ENCODE results near the gene INSIG1. TPM values are rescaled to one million over a fixed set of nuclear protein-coding genes. Genes with fewer than 3 reads are reported as not detected.

The INSIG1 gene
- total RNA-seq, 1 experiment from 2014 or later = 32.3 TPM

DNA sequence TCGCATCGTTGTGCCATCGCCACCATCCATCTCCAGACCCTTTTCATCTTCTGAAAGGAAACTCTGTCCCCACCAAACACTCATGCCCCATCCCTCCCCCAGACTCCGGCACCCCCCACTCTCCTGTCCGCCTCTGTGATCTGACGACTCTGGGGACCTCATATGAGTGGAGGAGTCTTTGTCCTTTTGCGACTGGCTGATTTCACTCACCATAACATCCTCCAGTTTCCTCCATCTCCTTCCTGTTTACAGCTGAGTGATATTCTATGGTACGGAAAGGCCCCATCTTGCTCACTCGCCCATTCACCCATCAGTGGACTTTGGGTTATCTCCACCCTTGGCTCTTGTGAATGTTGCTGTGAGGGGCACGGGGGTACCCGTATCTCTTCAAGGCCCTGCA, 11.8 kb upstream of the INSIG1 start:
- no peak for DNase-seq (ENCODE audit: low spot score)
- no peaks in the 10 kb centered on the region for H3K36me3 Mint-ChIP-seq
- H3K9me3 Mint-ChIP-seq = no peaks in the 10 kb centered on the region
- no peak overlapping the region for H3K4me3 Mint-ChIP-seq
- ChIA-PET POLR2A (interaction anchor here (1.2 kb wide), 1 partner anchor 11 kb away, joined by 3 read pairs; no protein-coding TSS in a partner anchor), CTCF (no interaction called here)
- TF ChIP-seq JUN (CRISPR knock-in tag; IDR thresholded peaks at IDR 0.05) (no peak), NR3C1 (CRISPR knock-in tag; conservative IDR thresholded peaks at IDR 0.05; ENCODE audit: low read depth) (no peak), TP53 (CRISPR knock-in tag; IDR thresholded peaks at IDR 0.05) (no peak), ZNF671 (CRISPR knock-in tag; IDR thresholded peaks at IDR 0.05) (no peak), ZNF219 (CRISPR knock-in tag; IDR thresholded peaks at IDR 0.05; ENCODE audit: borderline replicate concordance) (no peak)
- no peak overlapping the region for H3K27ac Mint-ChIP-seq
- peaks cover 5% of the 10 kb centered on the region; the same call in 1 of the 2 replicates for H3K4me1 Mint-ChIP-seq
- no peaks in the 10 kb centered on the region; the same call in 1 of the 2 replicates for H3K27me3 Mint-ChIP-seq (ENCODE audit: low read depth)
- ATAC-seq = no peak

DNA sequence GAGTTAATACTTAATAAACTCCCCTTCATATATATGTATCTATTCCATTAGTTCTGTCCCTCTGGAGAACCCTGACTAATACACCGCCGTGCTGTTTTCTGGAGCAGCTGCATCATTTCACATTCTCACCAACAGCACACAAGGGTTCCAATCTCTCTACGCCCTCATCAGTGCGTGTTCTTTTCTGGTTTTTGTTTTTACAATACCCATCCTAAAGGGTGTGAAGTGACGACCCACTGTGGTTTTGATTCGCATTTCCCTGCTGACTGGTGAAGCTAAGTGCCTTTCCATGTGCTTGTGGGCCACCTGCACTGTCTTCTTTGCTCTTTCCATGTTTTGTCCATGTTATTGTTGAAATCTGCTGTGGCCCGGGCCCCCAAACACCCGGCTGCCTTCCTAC, 11.0 kb upstream of the INSIG1 start:
- Mint-ChIP-seq H3K36me3 (no peaks in the 10 kb centered on the region), H3K4me1 (no peaks in the 10 kb centered on the region), H3K9me3 (no peaks in the 10 kb centered on the region), H3K27ac (no peak overlapping the region), H3K27me3 (ENCODE audit: low read depth) (no peaks in the 10 kb centered on the region; the same call in none of the 2 replicates), H3K4me3 (no peak overlapping the region)
- ATAC-seq (no peak), DNase-seq (ENCODE audit: low spot score) (no peak)
- POLR2A ChIA-PET = no interaction called here
- TF ChIP-seq SP1 (CRISPR knock-in tag; conservative IDR thresholded peaks at IDR 0.05) (no peak), ESRRA (CRISPR knock-in tag; IDR thresholded peaks at IDR 0.05; ENCODE audit: borderline replicate concordance) (no peak), ZNF423 (CRISPR knock-in tag; IDR thresholded peaks at IDR 0.05) (no peak), HMGA2 (CRISPR knock-in tag; IDR thresholded peaks at IDR 0.05) (no peak)
- TF ChIP-seq, protein P1, sequence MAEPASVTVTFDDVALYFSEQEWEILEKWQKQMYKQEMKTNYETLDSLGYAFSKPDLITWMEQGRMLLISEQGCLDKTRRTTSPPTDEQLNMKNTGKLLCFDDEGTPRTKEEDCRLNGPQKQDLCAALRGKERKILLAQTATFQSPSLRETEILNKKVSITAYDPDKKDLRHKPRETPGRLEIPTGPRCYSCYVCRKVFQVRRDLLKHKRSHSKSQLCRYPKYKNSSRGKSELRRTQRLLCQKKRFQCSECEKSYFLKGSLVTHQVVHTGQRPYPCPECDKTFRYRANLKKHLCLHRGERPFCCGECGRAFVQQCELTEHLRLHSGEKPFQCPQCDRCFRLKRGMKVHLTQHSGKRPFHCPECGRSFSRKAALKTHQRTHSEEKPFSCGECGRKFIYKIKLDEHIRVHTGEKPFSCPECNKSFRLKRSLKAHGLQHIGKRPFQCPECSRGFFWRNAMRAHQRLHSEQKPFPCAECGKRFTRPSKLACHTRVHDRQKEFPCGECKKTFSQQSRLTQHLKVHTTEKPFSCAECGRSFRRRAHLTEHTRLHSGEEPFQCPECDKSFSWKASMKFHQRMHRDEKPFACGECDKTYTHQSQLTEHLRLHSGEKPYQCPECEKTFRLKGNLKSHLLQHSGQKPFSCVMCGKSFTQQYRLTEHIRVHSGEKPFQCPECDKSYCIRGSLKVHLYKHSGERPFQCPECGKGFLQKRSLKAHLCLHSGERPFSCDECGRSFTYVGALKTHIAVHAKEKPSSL (CRISPR knock-in tag; conservative IDR thresholded peaks at IDR 0.05) = no peak
- CTCF ChIA-PET = no interaction called here

DNA sequence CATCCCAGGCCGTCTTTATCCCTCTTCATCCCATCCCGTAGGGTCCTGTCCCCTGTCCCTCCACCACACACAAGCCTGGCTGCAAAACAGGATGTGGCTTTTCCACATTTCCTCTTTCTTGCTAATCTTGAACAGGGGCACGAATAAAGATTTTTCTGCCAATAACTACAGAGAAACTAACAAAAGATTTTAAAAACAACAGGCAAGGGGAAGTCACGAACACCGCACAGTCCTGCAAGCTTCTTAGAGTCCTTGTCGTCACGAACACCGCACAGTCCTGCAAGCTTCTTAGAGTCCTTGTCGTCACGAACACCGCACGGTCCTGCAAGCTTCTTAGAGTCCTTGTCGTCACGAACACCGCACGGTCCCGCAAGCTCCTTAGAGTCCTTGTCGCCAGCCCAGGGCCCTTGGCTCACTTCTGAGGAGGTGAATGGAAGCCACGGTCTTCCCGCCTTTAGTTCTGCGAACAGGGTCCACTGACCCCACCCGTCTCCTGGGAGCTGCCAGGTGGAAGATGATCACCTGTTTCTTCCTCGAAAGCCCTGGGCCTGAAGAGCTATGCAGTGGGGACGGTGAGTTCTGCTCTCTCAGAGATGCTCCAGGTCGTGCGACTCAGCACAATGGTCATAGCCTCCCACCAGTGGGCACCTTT, 10.3 kb upstream of the INSIG1 start:
- Mint-ChIP-seq H3K4me1 (no peaks in the 10 kb centered on the region), H3K9me3 (no peaks in the 10 kb centered on the region), H3K4me3 (no peak overlapping the region), H3K27ac (no peak overlapping the region), H3K27me3 (ENCODE audit: low read depth) (no peaks in the 10 kb centered on the region; the same call in none of the 2 replicates), H3K36me3 (no peaks in the 10 kb centered on the region)
- TF ChIP-seq SMAD4 (CRISPR knock-in tag; IDR thresholded peaks at IDR 0.05) (no peak), ATF1 (CRISPR knock-in tag; IDR thresholded peaks at IDR 0.05) (no peak), KAT7 (CRISPR knock-in tag; IDR thresholded peaks at IDR 0.05; ENCODE audit: borderline replicate concordance) (no peak)
- TF ChIP-seq, protein P2, sequence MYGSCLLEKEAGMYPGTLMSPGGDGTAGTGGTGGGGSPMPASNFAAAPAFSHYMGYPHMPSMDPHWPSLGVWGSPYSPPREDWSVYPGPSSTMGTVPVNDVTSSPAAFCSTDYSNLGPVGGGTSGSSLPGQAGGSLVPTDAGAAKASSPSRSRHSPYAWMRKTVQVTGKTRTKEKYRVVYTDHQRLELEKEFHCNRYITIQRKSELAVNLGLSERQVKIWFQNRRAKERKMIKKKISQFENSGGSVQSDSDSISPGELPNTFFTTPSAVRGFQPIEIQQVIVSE (CRISPR knock-in tag; IDR thresholded peaks at IDR 0.05; ENCODE audit: borderline replicate concordance) = no peak
- POLR2A ChIA-PET = no interaction called here
- ATAC-seq (no peak), DNase-seq (ENCODE audit: low spot score) (no peak)
- CTCF ChIA-PET = interaction anchor here (1.3 kb wide), 1 partner anchor 11 kb away, joined by 3 read pairs; the partner anchor contains the start of gene INSIG1

DNA sequence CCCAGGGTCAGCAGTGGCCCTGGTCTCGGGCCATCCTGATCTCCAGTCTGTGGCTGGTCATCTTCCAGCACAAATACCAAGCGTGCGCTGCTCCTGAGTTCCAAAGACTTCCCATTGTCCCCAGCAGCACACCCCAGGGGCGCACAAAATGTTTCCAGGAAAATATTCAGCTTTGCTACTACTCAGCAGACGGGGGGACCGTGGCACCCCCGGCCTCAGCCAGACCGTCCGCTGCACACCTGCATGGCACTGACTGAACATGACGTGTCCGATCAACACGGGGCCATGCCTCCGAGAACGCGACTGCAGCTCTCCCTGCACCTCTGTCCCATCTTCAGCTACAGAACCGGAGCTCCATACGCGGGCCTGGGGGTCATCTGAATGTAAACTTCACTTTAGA, 9.6 kb upstream of the INSIG1 start:
- ATAC-seq = no peak
- no peak for DNase-seq (ENCODE audit: low spot score)
- Mint-ChIP-seq H3K9me3 (no peaks in the 10 kb centered on the region), H3K4me1 (no peaks in the 10 kb centered on the region), H3K27me3 (ENCODE audit: low read depth) (no peaks in the 10 kb centered on the region; the same call in none of the 2 replicates), H3K36me3 (no peaks in the 10 kb centered on the region), H3K27ac (no peak overlapping the region), H3K4me3 (no peak overlapping the region)
- CTCF ChIA-PET = interaction anchor here (1.3 kb wide), 1 partner anchor 10 kb away, joined by 3 read pairs; the partner anchor contains the start of gene INSIG1
- POLR2A ChIA-PET = no interaction called here
- TF ChIP-seq ZNF396 (CRISPR knock-in tag; IDR thresholded peaks at IDR 0.05; ENCODE audit: borderline replicate concordance) (no peak), NR3C1 (CRISPR knock-in tag; conservative IDR thresholded peaks at IDR 0.05; ENCODE audit: low read depth) (no peak)
- TF ChIP-seq, protein P3, sequence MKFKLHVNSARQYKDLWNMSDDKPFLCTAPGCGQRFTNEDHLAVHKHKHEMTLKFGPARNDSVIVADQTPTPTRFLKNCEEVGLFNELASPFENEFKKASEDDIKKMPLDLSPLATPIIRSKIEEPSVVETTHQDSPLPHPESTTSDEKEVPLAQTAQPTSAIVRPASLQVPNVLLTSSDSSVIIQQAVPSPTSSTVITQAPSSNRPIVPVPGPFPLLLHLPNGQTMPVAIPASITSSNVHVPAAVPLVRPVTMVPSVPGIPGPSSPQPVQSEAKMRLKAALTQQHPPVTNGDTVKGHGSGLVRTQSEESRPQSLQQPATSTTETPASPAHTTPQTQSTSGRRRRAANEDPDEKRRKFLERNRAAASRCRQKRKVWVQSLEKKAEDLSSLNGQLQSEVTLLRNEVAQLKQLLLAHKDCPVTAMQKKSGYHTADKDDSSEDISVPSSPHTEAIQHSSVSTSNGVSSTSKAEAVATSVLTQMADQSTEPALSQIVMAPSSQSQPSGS (CRISPR knock-in tag; IDR thresholded peaks at IDR 0.05; ENCODE audit: borderline replicate concordance, low read depth) = no peak
- TF ChIP-seq, protein P4, sequence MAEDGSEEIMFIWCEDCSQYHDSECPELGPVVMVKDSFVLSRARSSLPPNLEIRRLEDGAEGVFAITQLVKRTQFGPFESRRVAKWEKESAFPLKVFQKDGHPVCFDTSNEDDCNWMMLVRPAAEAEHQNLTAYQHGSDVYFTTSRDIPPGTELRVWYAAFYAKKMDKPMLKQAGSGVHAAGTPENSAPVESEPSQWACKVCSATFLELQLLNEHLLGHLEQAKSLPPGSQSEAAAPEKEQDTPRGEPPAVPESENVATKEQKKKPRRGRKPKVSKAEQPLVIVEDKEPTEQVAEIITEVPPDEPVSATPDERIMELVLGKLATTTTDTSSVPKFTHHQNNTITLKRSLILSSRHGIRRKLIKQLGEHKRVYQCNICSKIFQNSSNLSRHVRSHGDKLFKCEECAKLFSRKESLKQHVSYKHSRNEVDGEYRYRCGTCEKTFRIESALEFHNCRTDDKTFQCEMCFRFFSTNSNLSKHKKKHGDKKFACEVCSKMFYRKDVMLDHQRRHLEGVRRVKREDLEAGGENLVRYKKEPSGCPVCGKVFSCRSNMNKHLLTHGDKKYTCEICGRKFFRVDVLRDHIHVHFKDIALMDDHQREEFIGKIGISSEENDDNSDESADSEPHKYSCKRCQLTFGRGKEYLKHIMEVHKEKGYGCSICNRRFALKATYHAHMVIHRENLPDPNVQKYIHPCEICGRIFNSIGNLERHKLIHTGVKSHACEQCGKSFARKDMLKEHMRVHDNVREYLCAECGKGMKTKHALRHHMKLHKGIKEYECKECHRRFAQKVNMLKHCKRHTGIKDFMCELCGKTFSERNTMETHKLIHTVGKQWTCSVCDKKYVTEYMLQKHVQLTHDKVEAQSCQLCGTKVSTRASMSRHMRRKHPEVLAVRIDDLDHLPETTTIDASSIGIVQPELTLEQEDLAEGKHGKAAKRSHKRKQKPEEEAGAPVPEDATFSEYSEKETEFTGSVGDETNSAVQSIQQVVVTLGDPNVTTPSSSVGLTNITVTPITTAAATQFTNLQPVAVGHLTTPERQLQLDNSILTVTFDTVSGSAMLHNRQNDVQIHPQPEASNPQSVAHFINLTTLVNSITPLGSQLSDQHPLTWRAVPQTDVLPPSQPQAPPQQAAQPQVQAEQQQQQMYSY (CRISPR knock-in tag; IDR thresholded peaks at IDR 0.05) = no peak
- TF ChIP-seq, protein P5, sequence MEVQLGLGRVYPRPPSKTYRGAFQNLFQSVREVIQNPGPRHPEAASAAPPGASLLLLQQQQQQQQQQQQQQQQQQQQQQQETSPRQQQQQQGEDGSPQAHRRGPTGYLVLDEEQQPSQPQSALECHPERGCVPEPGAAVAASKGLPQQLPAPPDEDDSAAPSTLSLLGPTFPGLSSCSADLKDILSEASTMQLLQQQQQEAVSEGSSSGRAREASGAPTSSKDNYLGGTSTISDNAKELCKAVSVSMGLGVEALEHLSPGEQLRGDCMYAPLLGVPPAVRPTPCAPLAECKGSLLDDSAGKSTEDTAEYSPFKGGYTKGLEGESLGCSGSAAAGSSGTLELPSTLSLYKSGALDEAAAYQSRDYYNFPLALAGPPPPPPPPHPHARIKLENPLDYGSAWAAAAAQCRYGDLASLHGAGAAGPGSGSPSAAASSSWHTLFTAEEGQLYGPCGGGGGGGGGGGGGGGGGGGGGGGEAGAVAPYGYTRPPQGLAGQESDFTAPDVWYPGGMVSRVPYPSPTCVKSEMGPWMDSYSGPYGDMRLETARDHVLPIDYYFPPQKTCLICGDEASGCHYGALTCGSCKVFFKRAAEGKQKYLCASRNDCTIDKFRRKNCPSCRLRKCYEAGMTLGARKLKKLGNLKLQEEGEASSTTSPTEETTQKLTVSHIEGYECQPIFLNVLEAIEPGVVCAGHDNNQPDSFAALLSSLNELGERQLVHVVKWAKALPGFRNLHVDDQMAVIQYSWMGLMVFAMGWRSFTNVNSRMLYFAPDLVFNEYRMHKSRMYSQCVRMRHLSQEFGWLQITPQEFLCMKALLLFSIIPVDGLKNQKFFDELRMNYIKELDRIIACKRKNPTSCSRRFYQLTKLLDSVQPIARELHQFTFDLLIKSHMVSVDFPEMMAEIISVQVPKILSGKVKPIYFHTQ (CRISPR knock-in tag; IDR thresholded peaks at IDR 0.05) = no peak

Data from WTC11 (cell line).